IPS-11a (cell line): ENCODE data around the gene SEC23IP.
"Not testable (repeated sequence)": the region's sequence is repeated elsewhere in the genome, so short reads cannot be mapped to it uniquely, and the experiment has no call there.

Experiments
- H3K4me3 ChIP-seq: one replicate; pipeline ENCODE4 v1.5.1; 2013; ENCODE audit warnings: low read depth, low read length, control low read depth

Gene SEC23IP

DNA sequence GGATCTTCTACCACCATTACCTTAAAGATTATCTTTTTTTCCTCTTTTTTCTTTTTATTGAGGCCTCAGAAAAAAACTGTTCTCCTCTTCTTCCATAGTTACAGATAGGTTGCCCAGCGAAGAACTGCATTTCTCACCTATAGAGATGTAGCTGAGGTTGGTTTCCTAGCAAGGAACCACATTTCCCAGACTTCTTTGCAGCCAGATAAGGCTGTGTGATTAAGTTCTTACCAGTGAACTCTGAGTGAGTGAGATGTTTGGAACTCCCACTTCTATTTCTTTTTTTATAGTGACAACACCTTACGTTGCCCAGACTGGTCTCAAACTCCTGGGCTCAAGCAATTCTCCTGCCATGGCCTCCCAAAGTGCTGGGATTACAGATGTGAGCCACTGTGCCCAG is 14.0 kb upstream of the SEC23IP start:
- H3K4me3 ChIP-seq: no peak overlapping the region

DNA sequence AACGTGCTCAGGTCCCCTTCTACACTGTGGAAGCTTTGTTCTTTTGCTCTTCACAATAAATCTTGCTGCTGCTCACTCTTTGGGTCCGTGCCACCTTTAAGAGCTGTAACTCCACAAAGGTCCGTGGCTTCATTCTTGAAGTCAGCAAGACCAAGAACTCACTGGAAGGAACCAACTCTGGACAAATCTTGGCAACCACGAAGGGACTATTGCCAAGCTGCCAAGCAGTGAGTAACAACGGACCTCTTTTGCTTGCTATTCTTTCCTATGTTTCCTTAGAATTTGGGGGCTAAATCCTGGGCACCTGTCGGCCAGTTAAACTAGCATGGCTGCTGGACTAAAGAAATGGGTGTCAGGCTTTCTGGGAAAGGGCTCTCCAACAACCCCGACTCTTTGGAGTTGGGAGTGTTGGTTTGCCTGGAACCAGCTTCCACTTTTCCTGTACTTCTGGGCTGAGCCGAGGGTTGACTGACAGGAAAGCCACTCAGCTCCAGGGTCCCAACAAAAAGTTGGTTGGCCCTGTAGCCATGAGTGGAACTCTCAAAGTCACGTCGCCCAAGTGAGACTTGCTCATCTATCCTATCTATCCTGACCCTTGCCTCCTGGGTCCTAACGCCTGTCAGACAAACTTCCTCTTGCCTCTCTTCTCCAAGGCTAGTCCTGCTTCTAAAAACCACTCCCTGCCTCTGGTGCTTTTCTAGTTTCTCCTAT is 8.5 kb upstream of the SEC23IP start:
- not testable (repeated sequence) for H3K4me3 ChIP-seq

DNA sequence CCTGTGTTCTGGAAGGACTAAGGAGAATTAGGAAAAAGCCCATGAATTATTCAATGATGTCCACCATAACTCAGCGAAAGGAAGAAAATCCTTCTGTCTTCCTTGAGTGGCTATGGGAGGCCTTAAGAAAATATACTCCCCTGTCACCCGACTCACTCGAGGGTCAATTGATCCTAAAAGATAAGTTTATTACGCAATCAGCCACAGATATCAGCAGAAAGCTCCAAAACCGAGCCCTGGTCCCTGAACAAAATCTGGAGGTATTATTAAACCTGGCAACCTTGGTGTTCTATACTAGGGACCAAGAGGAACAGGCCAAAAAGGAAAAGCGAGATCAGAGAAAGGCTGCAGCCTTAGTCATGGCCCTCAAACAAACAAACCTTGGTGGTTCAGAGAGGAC is 6.5 kb upstream of the SEC23IP start:
- H3K4me3 ChIP-seq: not testable (repeated sequence)

DNA sequence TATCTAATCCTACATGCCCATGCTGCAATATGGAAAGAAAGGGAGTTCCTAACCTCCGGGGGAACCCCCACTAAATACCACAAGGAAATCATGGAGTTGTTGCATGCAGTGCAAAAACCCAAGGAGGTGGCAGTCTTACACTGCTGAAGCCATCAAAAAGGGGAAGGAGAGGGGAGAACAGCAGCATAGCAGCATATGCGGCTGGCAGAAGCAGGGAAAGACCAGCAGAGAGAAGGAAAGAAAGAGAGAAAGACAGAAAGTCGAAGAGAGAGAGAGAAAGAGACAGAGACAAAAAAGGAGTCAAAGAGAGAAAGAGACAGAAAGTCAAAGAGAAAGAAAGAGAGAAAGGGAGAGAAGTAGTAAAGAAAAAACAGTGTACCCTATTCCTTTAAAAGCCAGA is 3.8 kb upstream of the SEC23IP start:
- H3K4me3 ChIP-seq: not testable (repeated sequence)

DNA sequence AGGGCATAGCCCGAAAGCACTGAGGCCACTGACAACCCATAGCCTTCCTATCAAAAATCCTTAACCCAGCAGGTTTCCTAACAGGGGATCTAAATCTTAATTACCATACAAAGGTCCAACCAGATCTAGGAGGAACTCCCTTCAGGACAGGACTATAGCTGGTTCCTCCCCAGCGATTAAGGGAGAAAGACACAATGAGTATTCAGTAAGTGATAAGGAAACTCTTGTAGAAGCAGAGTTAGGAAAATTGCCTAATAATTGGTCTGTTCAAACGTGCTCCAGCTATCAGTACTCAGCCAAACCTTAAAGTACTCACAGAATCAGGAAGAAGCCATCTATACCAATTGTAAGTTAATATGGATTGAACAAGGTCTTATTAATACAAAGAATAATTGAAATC is 3.3 kb upstream of the SEC23IP start:
- not testable (repeated sequence) for H3K4me3 ChIP-seq

DNA sequence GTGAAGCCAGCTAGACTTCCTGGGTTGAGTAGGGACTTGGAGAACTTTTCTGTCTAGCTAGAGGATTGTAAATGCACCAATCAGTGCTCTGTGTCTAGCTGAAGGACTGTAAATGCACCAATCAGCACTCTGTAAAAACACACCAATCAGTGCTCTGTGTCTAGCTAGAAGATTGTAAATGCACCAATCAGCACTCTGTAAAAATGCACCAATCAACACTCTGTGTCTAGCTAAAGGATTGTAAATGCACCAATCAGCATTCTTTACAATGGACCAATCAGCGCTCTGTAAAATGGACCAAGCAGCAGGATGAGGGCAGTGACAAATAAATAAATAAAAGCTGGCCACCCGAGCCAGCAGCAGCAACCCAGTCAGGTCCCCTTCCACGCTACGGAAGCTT is 2.2 kb upstream of the SEC23IP start:
- not testable (repeated sequence) for H3K4me3 ChIP-seq

DNA sequence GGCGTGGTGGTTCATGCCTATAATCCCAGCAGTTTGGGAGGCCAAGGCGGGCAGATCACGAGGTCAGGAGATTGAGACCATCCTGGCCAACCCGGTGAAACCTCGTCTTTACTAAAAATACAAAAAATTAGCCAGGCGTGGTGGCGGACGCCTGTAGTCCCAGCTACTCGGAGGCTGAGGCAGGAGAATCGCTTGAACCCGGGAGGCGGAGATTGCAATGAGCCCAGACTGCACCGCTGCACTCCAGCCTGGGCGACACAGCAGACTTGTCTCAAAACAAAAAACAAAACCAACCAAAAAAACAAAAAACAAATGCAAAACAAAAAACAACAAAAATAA is 712 bp upstream of the SEC23IP start:
- H3K4me3 ChIP-seq: peak overlapping the region; percentile 84

DNA sequence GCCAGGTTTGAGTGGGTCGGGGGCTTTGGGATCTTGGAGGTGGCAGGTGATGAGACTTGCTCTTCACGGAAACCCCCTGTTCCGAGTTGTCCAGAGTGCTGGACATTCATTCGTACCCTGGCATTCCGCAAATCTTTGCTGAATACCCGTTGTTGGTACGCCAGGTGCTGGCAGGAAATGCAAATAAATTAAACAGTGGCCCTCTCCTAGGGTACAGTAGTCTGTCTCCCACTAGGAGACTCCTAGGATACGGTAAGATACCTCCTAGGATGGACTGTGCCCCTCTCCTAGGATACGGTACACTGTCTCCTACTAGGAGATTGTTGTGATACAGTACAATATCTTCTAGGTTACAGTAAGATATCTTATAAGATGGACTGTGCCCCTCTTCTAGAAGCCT is 544 bp downstream of the SEC23IP start:
- H3K4me3 ChIP-seq: peak overlapping the region; percentile 84

DNA sequence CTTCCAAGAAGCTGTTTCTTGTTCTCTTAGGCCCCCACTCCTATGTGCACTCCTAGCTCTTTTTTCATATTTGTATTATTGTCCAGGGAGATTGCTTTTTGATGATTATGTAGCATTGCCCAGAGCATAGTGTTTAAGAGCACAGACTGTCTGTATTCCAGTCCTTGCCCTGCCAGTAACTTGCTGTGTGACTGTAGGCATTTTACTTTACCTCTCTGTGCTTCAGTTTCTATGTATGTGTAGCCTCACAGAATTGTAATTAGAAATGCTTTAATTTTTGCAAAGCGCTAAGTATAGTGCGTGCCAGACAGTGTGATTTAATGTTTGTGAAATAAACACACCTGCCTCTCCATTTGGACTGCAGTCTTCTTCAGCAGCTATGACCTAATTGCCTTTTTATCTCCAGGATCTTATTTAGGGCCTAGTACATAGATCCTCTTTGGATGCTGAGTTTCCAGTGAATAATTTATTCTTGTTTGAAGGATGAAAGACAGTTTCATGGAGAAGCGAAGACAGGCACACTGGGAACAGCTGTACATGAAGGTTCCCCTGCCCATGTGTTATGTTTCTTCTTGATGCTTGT is 1.4 kb downstream of the SEC23IP start:
- no peak overlapping the region for H3K4me3 ChIP-seq

DNA sequence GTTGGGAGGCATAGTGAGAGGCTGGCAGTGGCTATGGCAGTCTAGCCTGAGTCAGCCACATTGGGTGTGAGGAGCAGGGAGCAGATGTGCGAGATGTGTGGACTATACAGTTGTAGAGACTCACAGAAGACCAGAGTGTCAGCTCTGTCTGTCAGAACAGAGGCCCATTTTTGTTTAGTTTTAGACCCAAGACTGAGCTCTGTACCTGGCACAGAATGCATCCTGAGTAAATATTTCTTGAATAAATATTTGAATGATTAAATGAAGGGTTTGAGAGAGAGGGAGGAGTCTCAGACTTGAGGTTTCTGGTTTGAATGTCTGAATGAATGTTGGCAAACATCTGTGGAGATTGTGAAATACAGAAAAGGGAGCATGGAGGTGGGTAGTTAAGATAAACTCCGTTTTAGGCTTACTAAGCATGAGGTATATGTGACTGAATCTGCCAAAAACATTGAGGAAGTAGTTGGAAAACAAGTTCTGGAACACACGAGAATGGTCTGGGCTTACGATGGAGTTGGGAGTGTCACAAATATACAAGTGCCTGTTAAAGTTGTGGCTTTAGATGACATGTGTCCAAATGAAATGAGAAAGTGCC is 3.6 kb downstream of the SEC23IP start:
- no peak overlapping the region for H3K4me3 ChIP-seq

DNA sequence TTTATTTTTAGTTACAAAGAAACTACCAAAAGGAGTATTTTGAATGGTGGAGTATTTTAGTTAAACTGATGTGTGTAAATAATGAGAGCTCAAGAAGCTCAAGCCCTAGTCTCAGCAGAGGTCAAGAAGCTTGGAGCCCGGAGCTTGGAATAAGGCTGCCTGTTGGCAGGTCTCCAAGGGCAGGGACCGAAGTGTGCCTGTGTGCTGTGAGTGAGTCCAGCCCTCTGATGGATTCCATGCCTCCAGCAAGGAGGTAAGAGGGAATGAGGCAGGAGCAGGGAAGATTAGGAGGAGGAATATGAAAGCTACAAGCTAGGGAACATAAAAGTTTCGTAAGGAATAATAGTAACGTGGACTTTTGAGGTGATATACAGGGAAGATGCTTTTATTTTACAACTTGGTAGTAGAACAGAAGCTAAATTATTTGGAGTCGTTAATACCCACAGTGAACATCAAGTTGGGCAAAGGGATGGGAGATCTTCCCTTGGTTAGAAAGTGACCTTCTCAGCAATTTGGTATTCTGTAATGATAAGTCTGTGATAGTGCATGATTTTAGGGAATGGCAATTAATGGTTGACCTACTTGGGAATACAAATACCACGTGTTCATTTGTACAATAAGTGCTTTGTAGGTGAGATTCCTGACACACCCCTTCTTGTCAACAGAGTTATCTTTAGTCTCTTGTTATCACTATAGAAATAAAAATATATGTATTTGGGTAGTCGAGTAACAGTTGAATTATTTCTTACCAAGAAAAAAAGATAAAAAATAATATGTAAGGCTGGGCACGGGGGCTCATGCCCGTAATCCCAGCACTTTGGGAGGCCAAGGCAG is 4.6 kb downstream of the SEC23IP start:
- H3K4me3 ChIP-seq: no peak overlapping the region

DNA sequence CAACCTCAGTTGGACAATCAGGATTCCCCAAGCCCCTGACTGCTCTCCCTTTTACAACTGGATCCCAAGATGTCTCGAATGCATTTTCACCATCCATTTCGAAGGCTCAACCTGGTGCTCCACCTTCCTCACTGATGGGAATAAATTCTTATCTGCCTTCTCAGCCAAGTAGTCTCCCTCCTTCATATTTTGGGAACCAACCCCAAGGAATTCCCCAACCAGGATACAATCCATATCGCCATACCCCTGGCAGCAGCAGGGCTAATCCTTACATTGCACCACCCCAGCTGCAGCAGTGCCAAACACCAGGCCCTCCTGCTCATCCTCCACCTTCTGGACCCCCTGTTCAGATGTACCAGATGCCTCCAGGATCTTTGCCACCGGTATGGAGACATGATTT is 6.0 kb downstream of the SEC23IP start:
- no peak overlapping the region for H3K4me3 ChIP-seq

DNA sequence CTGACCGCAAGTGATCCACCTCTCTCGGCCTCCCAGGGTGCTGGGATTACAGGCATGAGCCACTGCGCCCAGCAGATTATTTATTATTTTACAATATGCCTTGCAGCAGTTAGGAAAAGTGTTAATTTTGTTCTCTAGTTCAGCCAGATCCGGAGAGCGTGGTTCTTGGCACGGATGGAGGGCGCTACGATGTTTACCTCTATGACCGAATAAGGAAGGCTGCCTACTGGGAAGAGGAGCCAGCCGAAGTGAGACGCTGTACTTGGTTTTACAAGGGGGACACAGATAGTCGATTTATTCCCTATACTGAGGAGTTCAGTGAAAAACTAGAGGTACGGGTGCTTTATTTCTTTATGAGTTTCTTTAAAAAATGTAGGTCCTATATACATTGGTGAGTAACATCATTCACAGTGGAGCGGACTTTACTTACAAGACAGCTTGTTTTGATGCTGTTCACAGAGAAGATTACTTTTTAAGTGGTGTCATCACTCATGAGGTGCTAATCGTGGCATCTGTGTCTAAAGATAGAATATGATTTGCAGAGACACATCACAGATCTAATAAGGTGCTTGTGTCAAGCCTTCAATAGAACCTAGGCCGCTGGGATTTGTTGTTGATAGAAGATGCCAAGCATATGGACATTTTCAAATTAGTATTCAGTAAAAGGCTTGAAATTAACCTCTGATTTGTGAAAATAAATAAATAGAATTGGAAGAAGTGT is 11.6 kb downstream of the SEC23IP start:
- no peak overlapping the region for H3K4me3 ChIP-seq

DNA sequence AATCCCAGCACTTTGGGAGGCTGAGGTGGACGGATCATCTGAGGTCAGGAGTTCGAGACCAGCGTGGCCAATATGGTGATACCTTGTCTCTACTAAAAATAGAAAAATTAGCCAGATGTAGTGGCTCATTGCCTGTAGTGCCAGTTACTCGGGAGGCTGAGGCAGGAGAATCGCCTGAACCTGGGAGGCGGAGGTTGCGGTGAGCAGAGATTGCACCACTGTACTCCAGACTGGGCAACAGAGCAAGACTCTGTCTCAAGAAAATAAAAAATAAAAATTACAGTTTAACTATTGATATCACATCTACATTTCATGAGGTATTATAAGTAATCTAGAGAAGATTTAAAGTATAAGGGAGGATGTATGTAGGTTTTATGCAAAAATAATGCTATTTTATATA is 15.2 kb downstream of the SEC23IP start:
- H3K4me3 ChIP-seq: not testable (repeated sequence)

DNA sequence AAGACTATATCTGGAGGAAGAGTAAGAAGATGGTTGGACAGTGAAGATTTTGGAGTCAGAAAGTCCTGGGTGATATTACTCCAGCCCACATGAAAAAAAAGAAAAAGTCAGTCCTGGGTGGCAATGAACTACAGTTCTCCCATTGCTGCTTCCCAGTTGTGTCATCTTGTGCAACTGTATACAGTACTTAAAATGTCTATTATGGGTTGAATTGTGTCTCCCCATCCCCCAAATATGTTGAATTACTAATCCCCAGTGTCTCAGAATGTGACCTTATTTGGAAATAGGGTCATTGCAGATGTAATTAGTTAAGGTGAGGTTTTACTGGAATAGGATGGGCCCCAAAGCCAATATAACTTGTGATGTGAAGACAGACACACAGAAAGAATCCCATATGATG is 15.6 kb downstream of the SEC23IP start:
- H3K4me3 ChIP-seq: no peak overlapping the region

DNA sequence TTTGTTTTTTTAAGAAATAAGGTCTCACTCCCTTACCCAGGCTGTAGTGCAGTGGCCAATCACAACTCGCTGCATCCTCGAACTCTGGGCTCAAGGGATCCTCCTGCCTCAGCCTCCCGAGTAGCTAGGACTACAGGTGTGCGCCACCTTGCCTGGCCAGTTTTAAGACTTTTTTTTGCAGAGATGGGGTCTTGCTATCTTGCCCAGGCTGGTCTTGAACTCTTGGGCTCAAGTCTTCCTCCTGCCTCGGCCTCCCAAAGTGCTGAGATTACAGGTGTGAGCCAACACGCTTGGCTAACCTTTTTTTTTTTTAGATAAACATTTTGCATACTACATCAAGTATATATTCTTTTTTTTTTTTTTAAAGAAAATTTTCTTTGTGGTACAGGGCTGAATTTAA is 18.2 kb downstream of the SEC23IP start:
- no peak overlapping the region for H3K4me3 ChIP-seq

DNA sequence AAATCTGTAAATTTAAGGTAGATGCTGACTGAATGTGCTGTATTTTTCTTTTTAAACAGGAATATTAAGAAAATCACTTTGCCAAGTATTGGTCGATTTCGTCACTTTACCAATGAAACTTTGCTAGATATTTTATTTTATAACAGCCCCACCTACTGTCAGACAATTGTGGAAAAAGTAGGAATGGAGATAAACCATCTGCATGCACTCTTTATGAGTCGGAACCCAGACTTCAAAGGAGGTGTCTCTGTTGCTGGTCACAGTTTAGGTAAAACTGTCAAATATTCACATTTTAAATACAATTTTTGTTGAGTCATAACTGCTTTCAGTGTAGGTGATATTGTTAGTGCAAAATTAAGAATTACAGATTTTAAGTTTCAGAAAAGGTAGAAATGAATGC is 25.2 kb downstream of the SEC23IP start:
- H3K4me3 ChIP-seq: no peak overlapping the region

DNA sequence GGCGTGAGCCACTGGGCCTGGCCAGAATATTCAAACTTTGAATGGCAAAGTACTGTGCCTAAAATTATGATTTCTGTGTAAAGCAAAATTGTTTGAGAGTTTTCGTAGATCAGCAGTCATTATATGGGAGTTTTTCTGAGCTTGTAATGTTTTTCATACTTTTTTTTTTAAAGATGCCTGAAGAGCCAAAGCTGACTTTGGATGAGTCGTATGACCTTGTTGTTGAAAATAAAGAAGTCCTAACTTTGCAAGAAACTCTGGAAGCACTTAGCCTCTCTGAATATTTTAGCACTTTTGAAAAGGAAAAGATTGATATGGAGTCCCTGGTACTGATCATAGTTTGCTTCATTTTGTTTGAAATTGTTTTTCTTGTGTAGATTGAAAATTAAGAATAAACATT is 26.7 kb downstream of the SEC23IP start:
- no peak overlapping the region for H3K4me3 ChIP-seq

DNA sequence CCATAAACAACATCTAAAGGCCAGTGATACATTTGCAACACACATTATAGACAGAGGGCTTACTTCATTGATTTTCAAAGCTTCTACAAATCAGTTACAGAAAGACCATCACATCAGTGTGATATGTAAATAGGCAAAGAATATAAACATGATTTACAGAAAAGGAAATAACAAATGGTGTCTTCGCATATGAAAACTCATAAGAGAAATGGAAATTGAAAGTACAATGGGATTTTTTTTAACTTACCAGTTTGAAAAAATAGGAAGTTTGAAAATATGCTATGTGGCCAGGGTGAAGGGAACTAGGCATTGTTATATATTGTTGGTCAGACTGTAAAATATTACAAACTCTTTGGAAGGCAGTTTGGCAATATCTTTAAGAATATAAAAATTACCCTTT is 27.3 kb downstream of the SEC23IP start:
- H3K4me3 ChIP-seq: no peak overlapping the region

DNA sequence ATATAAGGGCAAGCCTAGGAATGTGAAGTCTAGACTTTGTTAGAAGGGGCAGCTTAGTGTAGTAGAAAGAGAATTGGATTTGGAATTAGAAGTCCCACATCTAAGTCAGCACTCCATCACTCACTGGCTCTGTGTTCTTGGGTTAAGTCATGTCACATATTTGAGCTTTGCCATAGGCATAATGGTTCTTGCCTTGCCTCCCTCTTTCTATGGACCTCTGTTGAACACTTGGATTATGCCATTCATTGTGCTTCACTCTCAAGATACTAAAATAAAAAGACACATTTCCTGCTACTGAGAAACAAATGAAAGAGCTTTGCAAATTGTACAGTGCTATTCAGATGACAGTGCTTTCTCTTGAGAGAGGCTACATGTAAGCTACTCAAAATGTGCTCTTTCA is 35.9 kb downstream of the SEC23IP start:
- H3K4me3 ChIP-seq: no peak overlapping the region

DNA sequence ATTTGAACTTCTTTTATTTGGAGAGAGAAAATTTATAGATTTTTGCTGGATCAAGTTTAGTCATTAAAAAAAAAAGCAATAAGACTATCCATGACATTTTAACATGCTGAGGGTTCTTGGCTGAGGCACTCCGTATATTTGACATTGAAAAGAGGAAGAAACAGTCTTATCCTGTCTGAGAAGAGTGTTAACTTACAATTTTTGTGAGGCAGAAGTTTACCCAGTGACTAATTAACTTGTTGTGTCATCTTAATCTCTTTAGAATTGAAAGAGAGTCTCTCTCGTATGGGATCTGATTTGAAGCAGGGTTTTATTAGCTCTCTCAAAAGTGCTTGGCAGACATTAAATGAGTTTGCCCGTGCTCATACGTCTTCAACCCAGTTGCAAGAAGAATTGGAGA is 39.3 kb downstream of the SEC23IP start:
- H3K4me3 ChIP-seq: no peak overlapping the region
